Measurements from ENCODE around the gene GRAMD1B.

The GRAMD1B gene

GRCh38 chr11:123416566-123416965 is 13.5 kb upstream of the GRAMD1B start:
- Histone ChIP-seq H3K4me1 (ENCODE audit: control insufficient read depth, low read depth, low read length) (no peaks in the 10 kb centered on the region), H3K27me3 (ENCODE audit: control insufficient read depth, insufficient read depth, low read length) (no peaks in the 10 kb centered on the region), H3K27ac (ENCODE audit: low read length) (no peak overlapping the region), H3K4me3 (ENCODE audit: low read length) (no peak overlapping the region), H3K9me3 (ENCODE audit: control insufficient read depth, low read depth, low read length) (no peaks in the 10 kb centered on the region), H3K36me3 (ENCODE audit: control insufficient read depth, low read depth, low read length) (no peaks in the 10 kb centered on the region), H3K9ac (ENCODE audit: low read length) (no peak overlapping the region)

- Histone ChIP-seq H3K4me1 (ENCODE audit: control insufficient read depth, low read depth, low read length) (no peaks in the 10 kb centered on the region), H3K27ac (ENCODE audit: low read length) (no peak overlapping the region), H3K36me3 (ENCODE audit: control insufficient read depth, low read depth, low read length) (no peaks in the 10 kb centered on the region)
Observed at GRCh38 chr11:123418351-123419114, 11.5 kb upstream of the GRAMD1B start.

GRCh38 chr11:123419731-123420452 is 10.2 kb upstream of the GRAMD1B start:
- Histone ChIP-seq H3K4me1 (ENCODE audit: control insufficient read depth, low read depth, low read length) (no peaks in the 10 kb centered on the region), H3K4me3 (ENCODE audit: low read length) (no peak overlapping the region), H3K9me3 (ENCODE audit: control insufficient read depth, low read depth, low read length) (no peaks in the 10 kb centered on the region), H3K27me3 (ENCODE audit: control insufficient read depth, insufficient read depth, low read length) (peaks cover 6% of the 10 kb centered on the region), H3K36me3 (ENCODE audit: control insufficient read depth, low read depth, low read length) (no peaks in the 10 kb centered on the region), H3K9ac (ENCODE audit: low read length) (no peak overlapping the region), H3K27ac (ENCODE audit: low read length) (no peak overlapping the region)

More at GRCh38 chr11:123418351-123419114, 11.5 kb upstream of the GRAMD1B start:
- no peak overlapping the region for H3K4me3 ChIP-seq (ENCODE audit: low read length)
- H3K9ac ChIP-seq (ENCODE audit: low read length): no peak overlapping the region
- H3K27me3 ChIP-seq (ENCODE audit: control insufficient read depth, insufficient read depth, low read length): no peaks in the 10 kb centered on the region
- no peaks in the 10 kb centered on the region for H3K9me3 ChIP-seq (ENCODE audit: control insufficient read depth, low read depth, low read length)

- no peaks in the 10 kb centered on the region for H3K36me3 ChIP-seq (ENCODE audit: control insufficient read depth, low read depth, low read length)
- H3K27ac ChIP-seq (ENCODE audit: low read length): no peak overlapping the region
- peaks cover 6% of the 10 kb centered on the region for H3K27me3 ChIP-seq (ENCODE audit: control insufficient read depth, insufficient read depth, low read length)
- H3K9ac ChIP-seq (ENCODE audit: low read length): no peak overlapping the region
- H3K9me3 ChIP-seq (ENCODE audit: control insufficient read depth, low read depth, low read length): no peaks in the 10 kb centered on the region
- peaks cover 3% of the 10 kb centered on the region for H3K4me1 ChIP-seq (ENCODE audit: control insufficient read depth, low read depth, low read length)
- H3K4me3 ChIP-seq (ENCODE audit: low read length): no peak overlapping the region
Observed at GRCh38 chr11:123421589-123421988, 8.5 kb upstream of the GRAMD1B start.

- Histone ChIP-seq H3K36me3 (ENCODE audit: control insufficient read depth, low read depth, low read length) (no peaks in the 10 kb centered on the region), H3K4me3 (ENCODE audit: low read length) (no peak overlapping the region), H3K9ac (ENCODE audit: low read length) (no peak overlapping the region), H3K4me1 (ENCODE audit: control insufficient read depth, low read depth, low read length) (peaks cover 13% of the 10 kb centered on the region), H3K27ac (ENCODE audit: low read length) (no peak overlapping the region), H3K27me3 (ENCODE audit: control insufficient read depth, insufficient read depth, low read length) (peaks cover 6% of the 10 kb centered on the region), H3K9me3 (ENCODE audit: control insufficient read depth, low read depth, low read length) (no peaks in the 10 kb centered on the region)
Observed at GRCh38 chr11:123425367-123425766, 4.7 kb upstream of the GRAMD1B start.

- H3K4me1 ChIP-seq (ENCODE audit: control insufficient read depth, low read depth, low read length): peaks cover 18% of the 10 kb centered on the region
- no peak overlapping the region for H3K9ac ChIP-seq (ENCODE audit: low read length)
- H3K9me3 ChIP-seq (ENCODE audit: control insufficient read depth, low read depth, low read length): no peaks in the 10 kb centered on the region
- peaks cover 14% of the 10 kb centered on the region for H3K27me3 ChIP-seq (ENCODE audit: control insufficient read depth, insufficient read depth, low read length)
- no peak overlapping the region for H3K27ac ChIP-seq (ENCODE audit: low read length)
- no peaks in the 10 kb centered on the region for H3K36me3 ChIP-seq (ENCODE audit: control insufficient read depth, low read depth, low read length)
- H3K4me3 ChIP-seq (ENCODE audit: low read length): no peak overlapping the region
Observed at GRCh38 chr11:123426789-123427188, 3.3 kb upstream of the GRAMD1B start.

GRCh38 chr11:123427405-123427804 is 2.7 kb upstream of the GRAMD1B start:
- peaks cover 20% of the 10 kb centered on the region for H3K27me3 ChIP-seq (ENCODE audit: control insufficient read depth, insufficient read depth, low read length)
- peaks cover 21% of the 10 kb centered on the region for H3K4me1 ChIP-seq (ENCODE audit: control insufficient read depth, low read depth, low read length)
- H3K9ac ChIP-seq (ENCODE audit: low read length): no peak overlapping the region
- H3K9me3 ChIP-seq (ENCODE audit: control insufficient read depth, low read depth, low read length): no peaks in the 10 kb centered on the region
- H3K27ac ChIP-seq (ENCODE audit: low read length): no peak overlapping the region
- no peaks in the 10 kb centered on the region for H3K36me3 ChIP-seq (ENCODE audit: control insufficient read depth, low read depth, low read length)
- no peak overlapping the region for H3K4me3 ChIP-seq (ENCODE audit: low read length)

- Histone ChIP-seq H3K4me1 (ENCODE audit: control insufficient read depth, low read depth, low read length) (peaks cover 21% of the 10 kb centered on the region), H3K9ac (ENCODE audit: low read length) (no peak overlapping the region), H3K36me3 (ENCODE audit: control insufficient read depth, low read depth, low read length) (no peaks in the 10 kb centered on the region)
Observed at GRCh38 chr11:123428116-123428715, 1.9 kb upstream of the GRAMD1B start.

GRCh38 chr11:123429336-123429735 is 733 bp upstream of the GRAMD1B start:
- Histone ChIP-seq H3K27me3 (ENCODE audit: control insufficient read depth, insufficient read depth, low read length) (peaks cover 17% of the 10 kb centered on the region), H3K4me3 (ENCODE audit: low read length) (peak overlapping the region; percentile 80), H3K9me3 (ENCODE audit: control insufficient read depth, low read depth, low read length) (no peaks in the 10 kb centered on the region), H3K9ac (ENCODE audit: low read length) (no peak overlapping the region), H3K4me1 (ENCODE audit: control insufficient read depth, low read depth, low read length) (peaks cover 21% of the 10 kb centered on the region), H3K27ac (ENCODE audit: low read length) (no peak overlapping the region), H3K36me3 (ENCODE audit: control insufficient read depth, low read depth, low read length) (no peaks in the 10 kb centered on the region)

More at GRCh38 chr11:123428116-123428715, 1.9 kb upstream of the GRAMD1B start:
- Histone ChIP-seq H3K9me3 (ENCODE audit: control insufficient read depth, low read depth, low read length) (no peaks in the 10 kb centered on the region), H3K4me3 (ENCODE audit: low read length) (no peak overlapping the region), H3K27me3 (ENCODE audit: control insufficient read depth, insufficient read depth, low read length) (peaks cover 21% of the 10 kb centered on the region), H3K27ac (ENCODE audit: low read length) (no peak overlapping the region)

- Histone ChIP-seq H3K36me3 (ENCODE audit: control insufficient read depth, low read depth, low read length) (no peaks in the 10 kb centered on the region), H3K9ac (ENCODE audit: low read length) (peak overlapping the region; percentile 40), H3K4me3 (ENCODE audit: low read length) (peak overlapping the region; percentile 80), H3K9me3 (ENCODE audit: control insufficient read depth, low read depth, low read length) (no peaks in the 10 kb centered on the region), H3K27ac (ENCODE audit: low read length) (no peak overlapping the region), H3K27me3 (ENCODE audit: control insufficient read depth, insufficient read depth, low read length) (peaks cover 14% of the 10 kb centered on the region), H3K4me1 (ENCODE audit: control insufficient read depth, low read depth, low read length) (peaks cover 28% of the 10 kb centered on the region)
Observed at GRCh38 chr11:123430721-123431497, 840 bp downstream of the GRAMD1B start.

GRCh38 chr11:123431619-123432018 is 1.6 kb downstream of the GRAMD1B start:
- no peak overlapping the region for H3K9ac ChIP-seq (ENCODE audit: low read length)
- H3K4me3 ChIP-seq (ENCODE audit: low read length): peak overlapping the region; percentile 80
- no peaks in the 10 kb centered on the region for H3K9me3 ChIP-seq (ENCODE audit: control insufficient read depth, low read depth, low read length)
- H3K4me1 ChIP-seq (ENCODE audit: control insufficient read depth, low read depth, low read length): peaks cover 25% of the 10 kb centered on the region
- peaks cover 14% of the 10 kb centered on the region for H3K27me3 ChIP-seq (ENCODE audit: control insufficient read depth, insufficient read depth, low read length)
- no peak overlapping the region for H3K27ac ChIP-seq (ENCODE audit: low read length)
- H3K36me3 ChIP-seq (ENCODE audit: control insufficient read depth, low read depth, low read length): no peaks in the 10 kb centered on the region

All from iPS-18a (cell line).